IPS DF 6.9 (cell line): ENCODE measurements around the gene TLDC2.

Experiments used
- DNase-seq: peaks from one replicate; pipeline ENCODE4 v3.0.0-alpha.2; 2013; ENCODE audit warnings: low read depth, low spot score
- H3K27ac ChIP-seq: one replicate; pipeline ENCODE4 v1.5.1; 2013; ENCODE audit warnings: low read length, control low read depth
- H3K27me3 ChIP-seq: 2 replicates; pipeline ENCODE4 v1.6.1; 2013; ENCODE audit warnings: mild to moderate bottlenecking, low read length; ENCODE audit not compliant: control insufficient read depth, insufficient read depth
- H3K36me3 ChIP-seq: 2 replicates; pipeline ENCODE4 v1.6.1; 2013; ENCODE audit warnings: low read length; ENCODE audit not compliant: control insufficient read depth, insufficient read depth
- H3K4me1 ChIP-seq: 2 replicates; pipeline ENCODE4 v1.6.1; 2013; ENCODE audit warnings: low read length; ENCODE audit not compliant: control insufficient read depth, insufficient read depth
- H3K4me3 ChIP-seq: 2 replicates; pipeline ENCODE4 v1.5.1; 2013; ENCODE audit warnings: mild to moderate bottlenecking, low read length
- H3K9me3 ChIP-seq: 2 replicates; pipeline ENCODE4 v1.6.1; 2013; ENCODE audit warnings: low read length, inconsistent platforms; ENCODE audit not compliant: control insufficient read depth, insufficient read depth
- WGBS: extraction: QIAGEN DNeasy Blood & Tissue Kit; methylation state at CpG from one replicate; pipeline ENCODE4 v1.1.7; 2013; ENCODE audit warnings: mixed read lengths, missing lambda C conversion rate; ENCODE audit not compliant: insufficient read length, insufficient coverage; 5-methylcytosine and 5-hydroxymethylcytosine counted together

Gene TLDC2

GRCh38 chr20:36860811-36861624 lies 14.9 kb upstream of the TLDC2 start:
- no peaks in the 10 kb centered on the region for H3K27me3 ChIP-seq
- no peak for DNase-seq
- H3K36me3 ChIP-seq, result no peaks in the 10 kb centered on the region
- H3K27ac ChIP-seq, result no peak overlapping the region
- no peak overlapping the region for H3K4me3 ChIP-seq
- no CpG with 5 or more reads among the region's 14 CpGs for WGBS
- no peaks in the 10 kb centered on the region for H3K9me3 ChIP-seq
- H3K4me1 ChIP-seq, result peaks cover 5% of the 10 kb centered on the region

GRCh38 chr20:36861625-36861874 lies 14.4 kb upstream of the TLDC2 start:
- H3K36me3 ChIP-seq, result no peaks in the 10 kb centered on the region
- no peaks in the 10 kb centered on the region for H3K9me3 ChIP-seq
- WGBS, result no CpG with 5 or more reads among the region's 7 CpGs
- H3K4me1 ChIP-seq, result peaks cover 5% of the 10 kb centered on the region
- H3K27ac ChIP-seq, result no peak overlapping the region
- no peak overlapping the region for H3K4me3 ChIP-seq
- no peaks in the 10 kb centered on the region for H3K27me3 ChIP-seq
- DNase-seq, result no peak

- Histone ChIP-seq H3K27ac (no peak overlapping the region), H3K4me1 (peaks cover 5% of the 10 kb centered on the region), H3K36me3 (no peaks in the 10 kb centered on the region), H3K9me3 (no peaks in the 10 kb centered on the region), H3K4me3 (peak overlapping the region; percentile 69; the same call in 1 of the 2 replicates), H3K27me3 (no peaks in the 10 kb centered on the region)
- no peak for DNase-seq
- no CpG with 5 or more reads among the region's 45 CpGs for WGBS
These were observed 13.8 kb upstream of the TLDC2 start for GRCh38 chr20:36861875-36862801.

- no peak overlapping the region for H3K27ac ChIP-seq
- no peak for DNase-seq
- H3K27me3 ChIP-seq, result no peaks in the 10 kb centered on the region
These were observed 12.9 kb upstream of the TLDC2 start for GRCh38 chr20:36862857-36863668.

GRCh38 chr20:36865076-36865860 lies 10.7 kb upstream of the TLDC2 start:
- no CpG with 5 or more reads among the region's 9 CpGs for WGBS
- no peak for DNase-seq
- no peak overlapping the region for H3K4me3 ChIP-seq
- H3K27ac ChIP-seq, result no peak overlapping the region
- H3K36me3 ChIP-seq, result no peaks in the 10 kb centered on the region
- peaks cover 5% of the 10 kb centered on the region for H3K4me1 ChIP-seq
- H3K9me3 ChIP-seq, result no peaks in the 10 kb centered on the region
- H3K27me3 ChIP-seq, result no peaks in the 10 kb centered on the region

More at GRCh38 chr20:36862857-36863668, 12.9 kb upstream of the TLDC2 start:
- H3K36me3 ChIP-seq, result no peaks in the 10 kb centered on the region
- no peaks in the 10 kb centered on the region for H3K9me3 ChIP-seq
- no CpG with 5 or more reads among the region's 129 CpGs for WGBS
- H3K4me1 ChIP-seq, result peaks cover 5% of the 10 kb centered on the region
- H3K4me3 ChIP-seq, result peak overlapping the region; percentile 69

GRCh38 chr20:36865861-36866149 lies 10.1 kb upstream of the TLDC2 start:
- H3K27me3 ChIP-seq, result no peaks in the 10 kb centered on the region
- no peaks in the 10 kb centered on the region for H3K9me3 ChIP-seq
- no peak overlapping the region for H3K27ac ChIP-seq
- H3K36me3 ChIP-seq, result no peaks in the 10 kb centered on the region
- peaks cover 5% of the 10 kb centered on the region for H3K4me1 ChIP-seq
- DNase-seq, result no peak
- H3K4me3 ChIP-seq, result no peak overlapping the region

GRCh38 chr20:36866164-36866563 lies 9.8 kb upstream of the TLDC2 start:
- H3K9me3 ChIP-seq, result no peaks in the 10 kb centered on the region
- no CpG with 5 or more reads among the region's 7 CpGs for WGBS
- peaks cover 5% of the 10 kb centered on the region for H3K4me1 ChIP-seq
- no peak for DNase-seq
- H3K27ac ChIP-seq, result no peak overlapping the region
- H3K4me3 ChIP-seq, result no peak overlapping the region
- no peaks in the 10 kb centered on the region for H3K27me3 ChIP-seq
- no peaks in the 10 kb centered on the region for H3K36me3 ChIP-seq

GRCh38 chr20:36866681-36867495 lies 9.1 kb upstream of the TLDC2 start:
- no CpG with 5 or more reads among the region's 8 CpGs for WGBS
- H3K27ac ChIP-seq, result no peak overlapping the region
- no peaks in the 10 kb centered on the region for H3K9me3 ChIP-seq
- no peak overlapping the region for H3K4me3 ChIP-seq
- H3K36me3 ChIP-seq, result no peaks in the 10 kb centered on the region
- no peak for DNase-seq
- peaks cover 5% of the 10 kb centered on the region for H3K4me1 ChIP-seq
- H3K27me3 ChIP-seq, result no peaks in the 10 kb centered on the region

GRCh38 chr20:36871640-36872570 lies 4.0 kb upstream of the TLDC2 start:
- no peaks in the 10 kb centered on the region for H3K4me1 ChIP-seq
- no peaks in the 10 kb centered on the region for H3K9me3 ChIP-seq
- H3K27me3 ChIP-seq, result no peaks in the 10 kb centered on the region
- no peak overlapping the region for H3K4me3 ChIP-seq
- H3K36me3 ChIP-seq, result no peaks in the 10 kb centered on the region
- no CpG with 5 or more reads among the region's 16 CpGs for WGBS
- H3K27ac ChIP-seq, result no peak overlapping the region
- no peak for DNase-seq
